ENCODE results near the gene SEZ6. TPM values are rescaled to one million over a fixed set of nuclear protein-coding genes. Genes with fewer than 3 reads are reported as not detected.

The SEZ6 gene
- total RNA-seq, 1 experiment from 2014 or later = not detected

DNA sequence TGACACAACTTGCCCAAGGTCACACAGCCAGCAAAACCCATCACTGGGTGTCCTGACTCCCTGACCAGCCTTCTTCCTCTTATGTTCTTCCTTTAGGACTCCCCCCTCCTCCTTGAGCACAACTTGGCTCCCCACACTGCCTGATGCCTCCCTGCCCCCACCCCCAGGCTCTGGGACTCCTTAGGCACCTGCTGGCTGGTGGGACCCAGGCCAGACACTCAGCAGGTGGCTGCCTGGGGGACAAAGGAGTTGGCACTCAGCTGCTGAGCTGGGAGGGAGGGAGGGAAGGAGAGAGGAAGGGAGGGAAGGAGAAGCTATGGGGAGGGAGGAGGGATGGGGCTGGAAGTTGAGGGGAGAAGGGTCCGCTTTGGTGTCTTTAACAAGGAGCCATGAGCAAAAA, 8.0 kb downstream of the SEZ6 start:
- CTCF ChIA-PET = no interaction called here
- Mint-ChIP-seq H3K4me3 (ENCODE audit: unreplicated experiment) (no peak overlapping the region), H3K27me3 (ENCODE audit: insufficient read depth, unreplicated experiment) (peaks cover 31% of the 10 kb centered on the region), H3K9me3 (ENCODE audit: unreplicated experiment) (no peaks in the 10 kb centered on the region), H3K4me1 (ENCODE audit: insufficient read depth, unreplicated experiment) (peaks cover 9% of the 10 kb centered on the region), H3K27ac (ENCODE audit: low read depth, unreplicated experiment) (no peak overlapping the region), H3K36me3 (ENCODE audit: insufficient read depth, unreplicated experiment) (no peaks in the 10 kb centered on the region)
- intact Hi-C loops (cut with micrococcal nuclease) = no loop called here
- POLR2A ChIA-PET = no interaction called here
- no peak for TF ChIP-seq CTCF (IDR thresholded peaks at IDR 0.05; ENCODE audit: unreplicated experiment)
- DNase-seq (ENCODE audit: unreplicated experiment) = no peak
- no TSS peak for BruUV-seq (replicated peaks)

GRCh38 chr17:28996554-28997096, 9.2 kb downstream of the SEZ6 start:
- no peak overlapping the region for H3K4me3 Mint-ChIP-seq (ENCODE audit: unreplicated experiment)
- ChIA-PET POLR2A (interaction anchor here (0.9 kb wide), 1 partner anchor 11 kb away, joined by 3 read pairs; no protein-coding TSS in a partner anchor), CTCF (interaction anchor here (0.6 to 1.3 kb wide), 2 partner anchors 11 to 31 kb away, joined by 4 read pairs; no protein-coding TSS in a partner anchor)
- no peak for TF ChIP-seq CTCF (IDR thresholded peaks at IDR 0.05; ENCODE audit: unreplicated experiment)
- peaks cover 9% of the 10 kb centered on the region for H3K4me1 Mint-ChIP-seq (ENCODE audit: insufficient read depth, unreplicated experiment)
- H3K27ac Mint-ChIP-seq (ENCODE audit: low read depth, unreplicated experiment) = no peak overlapping the region
- DNase-seq (ENCODE audit: unreplicated experiment) = no peak
- intact Hi-C loops (cut with micrococcal nuclease) = no loop called here
- BruUV-seq (replicated peaks) = no TSS peak
- H3K27me3 Mint-ChIP-seq (ENCODE audit: insufficient read depth, unreplicated experiment) = peaks cover 31% of the 10 kb centered on the region
- no peaks in the 10 kb centered on the region for H3K9me3 Mint-ChIP-seq (ENCODE audit: unreplicated experiment)
- H3K36me3 Mint-ChIP-seq (ENCODE audit: insufficient read depth, unreplicated experiment) = no peaks in the 10 kb centered on the region

- no peak overlapping the region for H3K4me3 Mint-ChIP-seq (ENCODE audit: unreplicated experiment)
- intact Hi-C loops (cut with micrococcal nuclease) = no loop called here
- H3K36me3 Mint-ChIP-seq (ENCODE audit: insufficient read depth, unreplicated experiment) = no peaks in the 10 kb centered on the region
- ChIA-PET CTCF (interaction anchor here (0.6 to 1.1 kb wide), 2 partner anchors 118 to 150 kb away, joined by 4 read pairs; no protein-coding TSS in a partner anchor), POLR2A (no interaction called here)
- H3K4me1 Mint-ChIP-seq (ENCODE audit: insufficient read depth, unreplicated experiment) = peaks cover 9% of the 10 kb centered on the region
- no TSS peak for BruUV-seq (replicated peaks)
- H3K27ac Mint-ChIP-seq (ENCODE audit: low read depth, unreplicated experiment) = no peak overlapping the region
- peaks cover 26% of the 10 kb centered on the region for H3K27me3 Mint-ChIP-seq (ENCODE audit: insufficient read depth, unreplicated experiment)
- no peak for DNase-seq (ENCODE audit: unreplicated experiment)
- H3K9me3 Mint-ChIP-seq (ENCODE audit: unreplicated experiment) = no peaks in the 10 kb centered on the region
- no peak for TF ChIP-seq CTCF (IDR thresholded peaks at IDR 0.05; ENCODE audit: unreplicated experiment)
Observed at GRCh38 chr17:28993645-28994426, 12.0 kb downstream of the SEZ6 start.
